ENCODE measurements around the gene FTCD.
"Not testable (repeated sequence)": the region's sequence is repeated elsewhere in the genome, so short reads cannot be mapped to it uniquely, and the experiment has no call there.

Gene FTCD

DNA sequence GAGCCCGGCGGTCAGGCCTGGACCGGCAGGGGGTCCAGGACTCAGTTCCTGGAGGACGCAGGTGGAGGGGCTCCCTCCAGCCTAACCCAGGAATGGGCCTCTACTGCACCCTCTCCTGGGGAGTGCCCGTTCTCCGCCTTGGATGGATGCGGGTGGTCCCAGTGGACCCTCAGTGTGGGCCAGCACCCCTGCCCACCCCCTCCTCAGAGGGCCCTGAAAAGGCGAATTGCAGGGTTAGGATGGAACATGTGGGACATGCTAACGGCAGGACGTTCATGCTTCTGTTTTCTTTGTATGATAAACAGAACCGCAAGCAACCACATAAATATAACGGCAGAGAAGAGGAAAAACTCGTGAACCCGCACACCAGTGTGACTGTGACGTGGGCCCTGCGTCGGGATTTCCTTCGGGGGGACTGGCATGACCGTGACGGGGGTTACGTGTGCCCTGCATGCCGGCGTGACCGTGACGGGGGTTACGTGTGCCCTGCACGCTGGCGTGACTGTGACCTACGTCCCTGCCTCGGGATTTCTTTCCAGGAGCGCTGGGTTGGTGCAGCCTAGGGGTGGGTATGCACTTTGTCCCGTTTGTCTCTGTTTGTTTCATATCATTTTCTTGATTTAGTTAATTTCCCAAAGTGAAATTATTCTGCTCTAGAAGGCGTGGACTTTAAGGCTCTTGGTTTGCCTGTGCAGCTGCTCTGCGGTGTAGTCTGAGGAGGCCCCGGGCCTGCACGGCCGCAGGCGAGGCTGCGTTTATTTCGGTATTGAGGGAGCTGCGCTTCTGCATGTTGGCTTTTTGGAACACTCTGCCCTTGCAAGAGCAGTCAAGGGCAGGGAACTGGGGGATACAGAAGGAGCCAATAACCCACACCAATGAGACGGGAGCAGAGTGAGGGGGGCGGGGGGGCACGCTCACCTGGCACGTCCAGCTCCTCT, 3.1 kb downstream of the FTCD start:
- DNase-seq, result no peak

GRCh38 chr21:46151261-46151988, 4.0 kb downstream of the FTCD start:
- DNase-seq, result no peak

GRCh38 chr21:46150491-46151121, 4.8 kb downstream of the FTCD start:
- no peak for DNase-seq

DNA sequence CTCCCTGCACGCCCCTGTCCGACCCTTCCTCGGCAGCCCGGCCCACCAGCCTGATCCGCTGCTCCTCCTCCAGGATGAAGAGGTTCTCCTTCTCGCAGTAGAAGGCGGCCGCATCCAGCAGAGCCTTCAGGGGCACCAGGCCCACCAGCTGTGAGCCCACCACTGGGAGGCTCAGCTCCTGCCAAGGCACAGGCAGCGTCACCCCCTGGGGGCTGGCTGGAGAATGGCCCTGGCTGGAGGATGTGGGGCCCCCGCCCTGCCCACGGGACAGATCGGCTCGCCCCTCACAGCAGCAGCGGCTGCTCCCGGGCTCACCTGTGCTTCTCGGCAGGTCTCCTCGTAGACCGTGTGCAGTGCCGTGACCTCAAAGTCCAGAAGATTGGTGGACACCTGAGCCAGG, 5.3 kb downstream of the FTCD start:
- DNase-seq, result no peak

DNA sequence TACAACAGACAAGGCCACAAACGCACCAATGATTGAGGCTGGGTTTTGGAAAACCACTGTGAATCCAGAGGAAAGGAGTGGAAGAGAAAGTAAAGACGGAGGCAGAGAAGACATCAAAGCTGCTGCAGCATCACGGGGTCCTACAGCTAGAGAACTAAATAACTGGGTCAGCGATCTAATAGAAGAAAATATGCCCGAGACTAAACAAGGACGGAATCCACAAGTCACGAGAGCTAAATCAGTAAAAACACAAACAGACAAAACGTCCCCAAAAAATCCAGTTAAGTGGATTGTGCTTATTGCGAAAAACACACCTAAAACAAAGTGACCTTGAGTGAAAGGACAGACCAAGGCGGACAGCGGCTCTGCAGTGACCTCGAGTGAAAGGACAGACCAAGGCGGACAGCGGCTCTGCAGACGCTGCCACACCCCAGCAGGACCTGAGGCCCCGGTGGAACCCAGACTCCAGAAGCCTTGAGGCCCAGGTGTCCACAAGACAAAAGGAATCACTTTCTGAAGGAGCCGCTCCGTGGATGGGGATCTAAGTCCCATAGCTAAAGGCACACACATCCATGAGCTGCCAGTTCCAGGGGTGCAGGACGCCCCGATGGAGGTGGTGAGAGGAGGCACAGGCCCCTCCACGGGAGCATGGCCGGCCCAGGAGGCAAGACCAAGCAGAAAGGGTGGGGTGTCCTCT, 6.0 kb downstream of the FTCD start:
- no peak for DNase-seq

DNA sequence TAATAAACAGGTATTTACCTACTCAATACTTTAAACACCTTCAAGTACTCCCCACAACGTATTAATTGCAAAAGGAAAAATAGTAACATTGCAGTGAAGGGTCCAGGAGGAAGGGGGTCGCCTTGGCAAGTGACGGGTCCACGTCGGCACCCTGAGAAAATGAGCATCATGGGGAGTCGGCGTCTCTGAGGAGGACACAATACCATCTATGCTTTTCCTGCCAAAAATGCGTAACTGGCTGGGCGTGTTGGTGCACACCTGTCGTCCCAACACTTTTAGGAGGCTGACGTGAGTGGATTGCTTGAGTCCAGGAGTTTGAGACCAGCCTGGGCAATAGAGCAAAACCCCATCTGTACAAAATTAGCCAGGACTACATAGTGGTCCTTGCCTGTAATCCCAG, 7.3 kb downstream of the FTCD start:
- DNase-seq, result no peak

GRCh38 chr21:46147429-46147828, 8.0 kb downstream of the FTCD start:
- DNase-seq, result peak; percentile 72

GRCh38 chr21:46146856-46147255, 8.5 kb downstream of the FTCD start:
- no peak for DNase-seq

GRCh38 chr21:46145840-46146691, 9.3 kb downstream of the FTCD start:
- no peak for DNase-seq

DNA sequence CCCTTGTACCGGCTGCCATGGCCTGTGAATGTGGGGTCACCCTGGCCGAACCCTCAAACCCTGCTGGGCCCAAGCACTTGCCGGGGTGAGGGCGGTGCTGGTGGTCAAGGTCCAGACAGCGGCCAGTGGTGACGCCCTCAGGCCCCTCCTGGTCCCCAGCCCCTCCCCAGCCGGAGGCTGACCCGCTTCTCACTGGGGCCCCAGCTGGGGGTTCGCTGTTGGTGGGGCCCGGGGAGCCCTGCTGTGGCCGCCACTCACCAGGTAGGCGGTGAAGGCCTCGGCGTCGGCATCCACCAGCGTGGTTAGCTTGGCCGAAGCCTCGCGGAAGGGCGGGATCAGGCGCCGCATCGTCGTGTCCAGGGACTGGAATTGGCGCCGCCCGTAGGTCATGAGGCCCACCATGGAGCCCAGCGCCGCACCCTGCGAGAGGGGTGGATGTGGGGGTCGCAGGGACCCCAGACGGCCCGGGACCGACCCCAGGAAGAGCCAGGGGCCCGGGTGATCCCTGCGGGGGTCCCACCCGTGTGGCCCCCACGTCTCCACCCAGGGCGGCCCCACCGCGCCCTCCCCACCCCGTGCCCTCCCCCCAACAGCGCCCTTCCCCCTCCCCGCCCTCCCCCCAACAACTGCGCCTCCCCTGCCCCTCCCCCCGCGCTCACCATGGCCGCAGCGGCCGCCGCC, 10.1 kb downstream of the FTCD start:
- DNase-seq, result no peak

DNA sequence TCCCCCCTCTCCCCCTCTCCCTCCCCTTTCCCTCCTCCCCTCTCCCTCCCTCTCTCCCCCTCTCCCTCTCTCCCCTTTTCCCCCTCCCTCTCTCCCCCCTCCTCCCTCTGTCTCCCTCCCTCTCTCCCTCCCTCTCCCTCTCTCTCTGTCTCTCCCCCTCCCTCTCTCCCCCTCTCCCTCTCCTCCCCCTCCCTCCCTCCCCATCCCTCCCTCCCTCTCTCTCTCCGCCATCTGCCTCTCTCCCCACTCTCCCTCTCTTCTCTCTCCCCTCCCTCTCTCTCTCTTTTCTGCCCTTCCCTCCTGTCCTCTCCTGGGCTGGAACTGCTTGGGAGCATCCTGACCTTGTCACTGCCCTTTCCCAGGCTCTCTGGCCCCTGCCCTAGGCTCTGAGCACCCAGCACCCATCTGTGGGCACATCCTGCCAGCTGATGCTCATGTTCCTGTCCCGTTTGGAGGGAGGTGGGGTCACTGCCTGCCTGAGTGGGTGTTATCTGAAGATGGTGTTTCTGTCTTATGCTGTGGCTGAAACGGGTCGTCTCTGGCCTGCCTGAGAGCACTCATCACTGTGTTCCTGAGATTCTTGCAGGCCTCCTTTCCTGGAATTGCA, 10.8 kb downstream of the FTCD start:
- DNase-seq, result no peak

DNA sequence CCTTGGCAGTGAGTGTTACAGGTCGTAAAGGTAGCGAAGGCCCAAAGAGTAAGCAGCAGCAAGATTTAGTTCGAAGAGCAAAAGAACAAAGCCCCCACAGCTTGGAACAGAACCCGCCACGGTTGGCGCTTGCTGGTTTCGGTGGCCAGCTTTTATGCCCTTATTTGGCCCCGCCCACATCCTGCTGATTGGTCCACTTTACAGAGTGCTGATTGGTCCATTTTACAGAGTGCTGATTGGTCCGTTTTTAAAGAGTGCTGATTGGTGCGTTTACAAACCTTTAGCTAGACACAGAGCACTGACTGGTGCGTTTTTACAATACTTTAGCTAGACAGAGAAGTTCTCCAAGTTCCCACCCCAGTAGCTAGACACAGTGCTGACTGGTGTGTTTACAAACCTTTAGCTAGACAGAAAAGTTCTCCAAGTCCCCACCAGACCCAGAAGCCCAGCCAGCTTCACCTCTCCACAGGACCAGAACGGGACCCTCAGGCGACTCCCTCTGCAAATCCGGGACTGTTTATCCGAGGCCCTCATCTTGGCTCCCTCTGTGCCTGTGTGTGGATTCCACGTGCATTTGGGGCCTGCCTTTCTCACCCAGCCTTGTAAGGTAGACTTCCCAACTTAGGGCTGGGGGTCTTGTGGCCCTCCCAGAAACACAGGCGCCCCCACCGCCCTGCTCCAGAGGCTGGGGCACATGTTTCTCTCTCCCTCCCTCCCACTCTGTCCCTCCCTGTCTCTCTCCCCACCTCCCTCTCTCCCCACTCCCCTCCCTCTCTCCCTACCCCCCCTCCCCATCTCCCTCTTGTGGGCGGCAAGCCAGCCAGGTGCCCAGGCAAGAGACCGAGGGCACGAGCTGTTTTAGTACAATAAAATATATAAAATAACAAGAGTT, 12.6 kb downstream of the FTCD start:
- DNase-seq, result no peak

DNA sequence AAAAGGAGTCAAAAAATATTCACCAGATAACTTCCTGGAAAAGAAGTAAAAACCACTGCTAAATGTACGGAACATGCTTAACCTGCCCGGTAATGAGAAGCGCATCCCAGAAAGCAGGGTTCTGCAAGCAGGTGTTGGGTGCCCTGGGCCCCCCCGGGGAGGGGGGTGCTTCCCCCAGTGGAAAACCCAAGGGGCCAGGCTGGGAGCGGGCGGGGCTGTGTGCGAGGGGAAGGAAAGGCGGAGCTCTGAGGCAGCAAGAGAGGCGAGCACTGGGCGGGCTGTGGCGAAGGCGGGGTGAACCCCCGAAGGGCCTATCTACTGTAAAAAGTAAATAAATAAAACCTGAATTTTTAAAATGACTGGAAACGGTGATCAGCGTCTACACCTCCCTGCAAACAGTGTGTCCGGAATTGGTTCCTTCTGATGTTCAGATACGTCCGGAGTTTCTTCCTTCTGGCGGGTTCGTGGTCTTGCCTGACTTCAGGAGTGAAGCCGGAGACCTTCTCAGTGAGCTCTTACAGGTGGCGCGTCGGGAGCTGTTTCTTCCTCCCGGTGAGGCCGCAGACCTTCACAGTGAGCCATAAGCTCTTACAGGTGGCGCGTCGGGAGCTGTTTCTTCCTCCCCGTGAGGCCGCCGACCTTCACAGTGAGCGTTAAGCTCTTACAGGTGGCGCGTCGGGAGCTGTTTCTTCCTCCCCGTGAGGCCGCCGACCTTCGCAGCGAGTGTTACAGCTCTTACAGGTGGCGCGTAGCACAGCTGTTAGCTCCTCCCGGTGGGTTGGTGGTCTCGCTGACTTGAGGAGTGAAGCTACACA, 13.4 kb downstream of the FTCD start:
- no peak for DNase-seq

GRCh38 chr21:46140352-46141003, 14.9 kb downstream of the FTCD start:
- DNase-seq, result not testable (repeated sequence)

- DNase-seq, result no peak
Observed at GRCh38 chr21:46139686-46140085, 15.7 kb downstream of the FTCD start.

DNA sequence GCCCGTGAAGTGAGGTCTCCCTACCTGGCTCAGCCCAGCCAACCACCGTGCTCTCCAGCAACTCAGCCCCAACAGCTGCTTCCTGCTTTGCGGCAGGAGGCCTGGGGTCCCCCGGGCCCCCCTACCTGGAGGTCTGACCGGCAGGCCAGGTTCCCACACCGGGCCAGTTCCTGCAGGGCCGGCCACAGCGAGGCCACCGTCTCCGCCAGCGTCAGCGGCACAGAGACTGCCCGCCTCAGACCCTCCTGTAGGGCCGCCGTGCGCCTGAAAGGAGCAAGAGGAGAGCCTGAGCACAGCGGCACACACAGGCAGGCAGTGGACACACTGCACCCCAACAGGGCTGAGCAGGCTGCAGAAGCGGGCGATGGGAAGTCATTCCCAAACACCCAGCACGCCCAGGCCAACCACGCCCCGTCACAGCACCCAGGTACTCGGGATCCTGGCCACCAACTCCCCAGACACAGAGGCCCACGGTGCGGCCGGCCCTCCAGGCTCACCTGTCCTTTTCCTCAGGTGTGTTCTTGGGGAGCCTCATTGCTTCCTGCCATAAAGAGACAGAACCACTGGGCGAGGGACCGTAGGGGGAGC, 16.9 kb downstream of the FTCD start:
- DNase-seq, result no peak

DNA sequence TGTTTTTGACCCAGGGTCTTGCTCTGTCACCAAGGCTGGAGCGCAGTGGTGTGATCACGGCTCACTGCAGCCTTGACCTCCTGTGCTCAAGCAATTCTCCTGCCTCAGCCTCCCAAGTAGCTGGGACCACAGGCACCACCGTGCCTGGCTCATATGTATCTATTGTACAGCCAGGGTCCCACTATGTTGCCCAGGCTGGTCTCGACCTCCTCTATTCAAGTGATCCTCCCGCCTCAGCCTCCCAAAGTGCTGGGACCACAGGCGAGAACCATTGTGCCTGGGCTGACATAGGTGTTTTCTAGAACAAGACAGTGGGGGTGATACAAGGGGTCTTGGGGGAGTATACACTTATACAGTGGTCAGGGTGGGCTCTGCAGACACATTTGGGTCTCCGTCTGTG, 17.5 kb downstream of the FTCD start:
- DNase-seq, result no peak

GRCh38 chr21:46136739-46137349, 18.5 kb downstream of the FTCD start:
- no peak for DNase-seq

All from activated CD8-positive, alpha-beta memory T cell treated with anti-CD3 and anti-CD28 coated beads for 24 hours (primary cell).